T47D (cell line): Measurements from ENCODE around the gene C3orf18.
A peak's percentile ranks its signal among the peaks of the same experiment; 100 is the strongest.

ENCODE experiments used
- DNase-seq, 2 experiments: peaks; one replicate each; pipeline versions ENCODE4 v3.0.0 to v3.0.0-alpha.2; 2011 to 2012; ENCODE audit warnings: low read depth in 1 of 2, low spot score in 1 of 2
- JUND ChIP-seq: IDR thresholded peaks from 2 replicates; pipeline ENCODE4 v1.6.1; 2012; ENCODE audit warnings: low read depth
- in situ Hi-C: cut with HindIII; loops from 2 replicates; pipeline ENCODE4 v1.10.0; 2016; ENCODE audit warnings: low sequenced_read_pairs, low pct_unique_long_range_greater_than_20kb

The C3orf18 gene

GRCh38 chr3:50542177-50543034, 25.1 kb downstream of the C3orf18 start:
- DNase-seq = peak; percentile 73 to 84
- TF ChIP-seq JUND = no peak
- in situ Hi-C loops = no loop called here

- in situ Hi-C loops = no loop called here
- no peak for TF ChIP-seq JUND
- DNase-seq = no peak
Observed at GRCh38 chr3:50539356-50540286, 27.9 kb downstream of the C3orf18 start.

DNA sequence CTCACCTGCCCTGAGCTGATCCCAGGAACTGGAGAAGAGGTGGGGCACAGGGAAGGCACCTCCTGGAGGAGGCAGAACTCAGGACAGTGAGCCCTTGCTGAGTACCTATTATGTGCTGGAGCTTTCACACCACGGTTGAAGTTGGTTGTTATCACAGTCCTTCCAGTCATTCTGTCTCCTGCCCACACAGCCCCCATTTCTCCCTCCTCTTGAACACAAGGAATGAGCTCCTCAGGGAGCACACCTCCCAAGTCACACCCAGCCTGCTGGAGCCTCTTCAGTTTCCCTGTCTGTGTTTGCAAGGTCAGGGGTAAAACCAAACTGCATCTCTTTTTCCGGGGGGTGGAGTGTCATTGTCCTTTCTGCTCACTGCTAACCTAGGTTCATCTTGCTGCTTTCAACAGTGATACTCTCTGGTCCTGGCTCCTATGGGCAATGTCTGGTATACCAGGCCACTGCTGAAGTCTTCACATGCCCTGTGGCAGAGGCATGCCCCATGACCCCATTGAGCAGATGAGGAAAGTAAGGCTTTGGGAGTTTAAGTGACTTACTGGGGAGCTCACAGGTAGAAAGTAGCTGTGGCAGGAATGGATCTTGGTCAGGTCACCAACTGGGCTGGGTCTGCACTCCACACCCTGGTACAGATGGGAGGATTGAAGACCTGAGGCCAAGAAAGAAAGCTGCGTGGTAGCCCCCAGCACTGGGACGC, 30.0 kb downstream of the C3orf18 start:
- TF ChIP-seq JUND = no peak
- in situ Hi-C loops = no loop called here
- DNase-seq = no peak

DNA sequence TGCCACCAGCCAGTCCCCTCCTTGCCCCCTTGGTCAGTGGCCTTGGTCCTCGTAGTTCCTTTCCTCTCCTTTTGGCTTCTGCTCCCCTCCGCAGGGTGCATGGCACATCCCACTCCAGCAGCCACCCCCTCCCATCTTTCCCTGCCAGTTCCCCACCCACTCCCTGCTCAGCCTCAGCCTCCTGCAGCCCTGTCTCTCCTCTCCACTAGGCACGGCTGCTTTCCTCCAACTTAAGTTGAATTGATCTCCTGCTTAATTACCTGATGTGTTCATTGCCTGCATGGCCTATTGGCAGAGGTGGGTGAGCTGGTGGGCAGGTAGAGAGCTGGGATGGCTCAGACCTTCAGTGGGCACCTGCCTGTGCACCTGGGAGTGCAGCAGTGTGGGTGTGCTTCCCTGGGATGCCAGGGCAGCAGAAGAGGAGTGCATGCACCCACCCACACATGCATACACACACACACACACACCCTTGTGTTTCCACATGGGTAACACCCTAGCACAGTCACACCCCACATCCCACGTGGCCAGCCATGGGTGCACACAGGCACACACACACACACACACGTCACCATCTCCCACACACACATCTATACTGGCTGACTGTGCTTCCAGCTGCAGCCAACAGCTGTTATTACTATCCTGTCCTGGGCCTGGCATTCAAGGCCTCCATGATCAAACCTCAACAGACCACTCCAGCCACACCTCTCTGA, 30.9 kb downstream of the C3orf18 start:
- TF ChIP-seq JUND = no peak
- in situ Hi-C loops = no loop called here
- no peak for DNase-seq

DNA sequence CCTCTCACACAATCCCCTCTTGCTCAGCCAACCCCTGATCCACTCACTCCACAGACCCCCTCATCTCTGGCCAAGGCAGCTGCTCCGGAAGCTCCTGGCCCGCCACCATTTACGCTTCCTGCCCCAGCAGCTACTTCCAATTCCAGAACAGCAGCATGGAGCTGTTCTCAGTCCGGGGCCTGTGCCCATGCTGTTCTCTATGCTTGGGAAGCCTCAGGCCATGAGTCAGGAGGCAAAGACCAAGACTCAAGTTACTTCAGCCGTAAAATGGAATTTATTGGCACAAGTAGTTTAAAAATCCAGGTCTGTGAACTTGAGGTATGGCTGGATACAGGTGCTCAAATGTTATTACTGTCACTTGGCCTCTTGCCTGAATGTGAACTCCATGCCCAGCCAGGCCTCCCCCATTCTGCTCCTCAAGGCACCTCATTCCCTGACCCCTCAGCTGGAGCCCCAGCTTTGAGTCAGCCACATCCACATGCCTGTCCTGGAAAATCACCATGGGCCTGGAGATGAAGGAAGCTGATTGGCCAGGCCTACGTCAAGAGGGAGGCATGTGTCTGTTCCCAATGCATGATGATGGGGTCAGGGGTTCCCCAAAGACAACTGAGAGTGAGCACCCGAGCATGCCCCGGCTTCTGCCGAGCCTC, 32.7 kb downstream of the C3orf18 start:
- in situ Hi-C loops = no loop called here
- no peak for DNase-seq
- TF ChIP-seq JUND = no peak

DNA sequence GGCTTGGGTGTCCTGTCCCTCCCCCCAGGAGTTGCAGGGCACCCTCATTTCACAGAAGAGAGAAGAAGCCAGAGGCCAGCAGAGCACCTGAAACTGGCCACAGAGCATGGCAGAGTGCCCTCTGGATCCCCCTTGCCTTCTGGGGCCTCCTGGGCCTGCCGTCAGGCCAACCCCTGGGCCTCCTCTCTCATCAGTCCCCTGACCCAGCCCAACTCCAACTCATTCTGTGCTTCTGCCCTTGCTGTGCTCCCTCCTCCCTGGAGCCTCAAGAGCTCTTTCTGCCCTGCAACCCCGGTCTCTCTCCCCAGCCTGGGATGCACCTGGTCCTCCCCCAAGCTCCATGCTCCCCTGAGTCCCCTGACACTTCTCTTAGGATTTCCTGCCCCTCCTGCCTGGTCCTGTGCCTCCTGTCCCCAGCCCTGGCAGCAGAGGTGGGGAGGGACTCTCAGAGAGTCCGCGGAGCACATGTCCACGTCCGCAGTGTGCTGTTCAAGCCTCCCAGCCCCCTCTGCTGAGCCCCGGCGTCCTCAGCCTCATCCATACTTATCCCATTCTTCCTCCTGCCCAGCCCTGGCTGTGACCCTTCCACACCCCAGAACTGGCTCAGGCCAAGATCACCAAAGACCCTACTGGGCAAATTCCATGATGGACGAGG, 33.6 kb downstream of the C3orf18 start:
- in situ Hi-C loops = no loop called here
- DNase-seq = no peak
- no peak for TF ChIP-seq JUND

- in situ Hi-C loops = no loop called here
- no peak for TF ChIP-seq JUND
- DNase-seq = no peak
Observed at GRCh38 chr3:50533316-50533715, 34.2 kb downstream of the C3orf18 start.

DNA sequence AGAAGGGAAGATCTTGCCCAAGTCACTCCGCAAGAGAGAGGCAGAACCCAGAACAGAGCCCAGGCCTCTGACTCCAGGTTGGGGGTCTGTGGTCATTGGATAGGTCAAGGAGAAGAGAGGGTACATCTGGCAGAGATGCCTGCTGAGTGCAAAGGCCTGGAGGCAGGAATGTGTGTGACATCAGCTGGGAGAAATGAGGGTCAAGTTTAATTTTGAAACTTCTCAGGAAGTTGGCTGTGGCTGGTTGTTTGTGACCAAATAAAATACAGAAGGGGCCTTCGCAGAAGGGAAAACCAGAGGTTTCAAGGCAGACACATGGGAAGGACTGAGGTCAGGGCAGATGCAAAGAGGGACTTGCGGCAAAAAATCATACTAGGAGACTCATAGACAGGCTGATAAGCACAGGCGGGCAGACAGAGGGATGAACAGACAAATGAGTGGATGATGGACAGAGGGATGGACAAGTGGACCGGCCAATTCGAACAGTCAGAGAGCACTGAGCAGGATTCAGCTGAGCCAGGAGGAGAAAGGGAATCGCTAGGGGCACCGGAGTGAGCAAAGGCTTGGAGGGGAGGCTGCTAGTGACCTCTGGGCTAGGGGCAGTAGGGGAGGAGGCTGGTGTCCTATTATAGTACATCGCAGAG, 35.4 kb downstream of the C3orf18 start:
- TF ChIP-seq JUND = no peak
- DNase-seq = no peak
- in situ Hi-C loops = no loop called here

DNA sequence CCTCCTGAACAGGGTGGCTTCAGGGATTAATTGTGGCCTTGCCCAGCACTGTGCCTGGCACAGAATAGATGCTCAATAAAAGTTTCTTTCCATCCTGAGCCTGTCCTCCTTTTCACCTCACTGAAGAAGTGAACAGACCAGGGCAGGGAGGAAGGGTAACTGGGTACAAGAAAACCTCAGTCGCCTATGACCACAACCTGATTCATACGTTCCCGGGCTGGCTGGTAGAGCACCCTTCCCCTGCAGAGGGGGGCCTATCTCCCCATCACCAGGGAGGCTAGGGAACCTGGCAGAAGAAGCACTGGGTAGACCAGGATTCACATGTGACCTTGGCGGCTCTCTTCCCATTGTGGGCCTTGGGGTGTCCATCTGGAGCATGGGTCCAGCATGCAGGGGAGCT, 36.3 kb downstream of the C3orf18 start:
- no peak for DNase-seq
- in situ Hi-C loops = no loop called here
- no peak for TF ChIP-seq JUND

DNA sequence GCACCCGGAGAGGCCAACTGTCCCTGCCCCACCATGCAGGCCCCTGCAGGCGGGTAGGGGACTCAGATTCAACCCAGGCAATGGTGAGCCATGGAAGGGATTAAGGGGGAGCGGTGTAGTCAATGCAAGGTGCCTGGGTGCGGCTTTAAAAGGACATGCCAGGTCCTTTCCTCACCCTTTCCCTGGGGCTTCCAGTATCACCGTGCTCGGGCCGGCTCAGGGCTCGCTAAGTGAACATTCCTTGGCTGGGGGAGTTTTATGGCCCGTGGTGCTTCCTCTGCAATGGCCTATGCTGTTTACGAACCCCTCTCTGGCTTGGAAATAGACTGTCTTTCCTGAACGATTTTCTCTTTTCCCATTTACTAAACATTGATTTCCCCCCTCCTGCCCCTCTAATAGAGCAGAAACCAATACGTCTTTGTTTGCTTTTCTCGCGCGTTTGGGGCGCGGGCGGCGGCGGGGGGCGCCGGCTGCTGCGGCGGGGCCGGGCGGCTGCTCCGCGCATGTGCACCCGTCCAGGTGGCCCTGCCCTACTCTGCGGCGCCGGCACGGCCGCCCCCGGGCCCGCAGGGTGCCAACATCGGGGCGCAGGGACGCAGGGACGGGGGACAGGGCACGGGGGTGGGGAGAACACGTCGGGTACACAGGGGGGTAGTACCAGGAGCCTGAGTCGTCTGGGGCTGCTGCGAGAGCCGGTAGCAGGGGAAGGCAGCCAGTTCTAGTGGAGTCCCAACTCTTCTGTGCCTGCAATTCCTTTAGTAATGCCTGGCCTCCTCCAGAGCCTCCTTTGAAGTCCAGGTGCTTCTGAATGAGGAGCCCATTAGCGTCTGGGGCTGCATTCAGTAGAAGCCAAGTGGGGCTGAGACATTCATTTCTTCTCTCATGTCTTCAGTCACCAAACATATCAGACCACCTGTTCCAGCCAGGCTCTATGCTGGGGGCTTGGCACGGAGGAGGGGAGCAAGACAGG, 37.3 kb downstream of the C3orf18 start:
- in situ Hi-C loops = no loop called here
- DNase-seq = no peak
- TF ChIP-seq JUND = no peak
